Activated CD8-positive, alpha-beta T cell treated with anti-CD3 and anti-CD28 coated beads for 36 hours (primary cell): ENCODE measurements around the gene LRFN2. TPM values are rescaled to one million over a fixed set of nuclear protein-coding genes. Genes with fewer than 3 reads are reported as not detected.

Experiments
- ATAC-seq: fragments of 200-7000 bp; cut with Tn5 transposase; one replicate; pipeline ENCODE4 v1.10.0; 2021; ENCODE audit warnings: mild to moderate bottlenecking, moderate library complexity
- CTCF ChIA-PET: fragments of 350-600 bp; sonication (Branson Sonifier 250); formaldehyde crosslinking; loops from one replicate; lab custom pipeline; 2021; ENCODE audit warnings: antibody characterized with exemption; lab: Charles Lee
- POLR2A ChIA-PET: fragments of 350-600 bp; sonication (Branson Sonifier 250); formaldehyde crosslinking; loops from one replicate; lab custom pipeline; 2021; ENCODE audit warnings: antibody characterized with exemption; lab: Charles Lee
- DNase-seq: peaks from one replicate; pipeline ENCODE4 v3.0.0-alpha.2; 2020
- H3K27ac Mint-ChIP-seq: one replicate; pipeline ENCODE4 v1.8.0; 2021; ENCODE audit warnings: mild to moderate bottlenecking, mixed read lengths
- H3K27me3 Mint-ChIP-seq: one replicate; pipeline ENCODE4 v1.8.0; 2021; ENCODE audit warnings: mixed read lengths
- H3K36me3 Mint-ChIP-seq: one replicate; pipeline ENCODE4 v1.8.0; 2021; ENCODE audit warnings: low read depth, mixed read lengths
- H3K4me1 Mint-ChIP-seq: one replicate; pipeline ENCODE4 v1.8.0; 2021; ENCODE audit warnings: low read depth, mixed read lengths
- H3K4me3 Mint-ChIP-seq: one replicate; pipeline ENCODE4 v1.8.0; 2021; ENCODE audit warnings: mild to moderate bottlenecking, moderate library complexity, mixed read lengths
- H3K9me3 Mint-ChIP-seq: one replicate; pipeline ENCODE4 v1.8.0; 2021; ENCODE audit warnings: mixed read lengths
- CTCF ChIP-seq: fragments of 200-600 bp; IDR thresholded peaks from one replicate; pipeline ENCODE4 v1.8.0; 2022; ENCODE audit warnings: antibody characterized with exemption, mild to moderate bottlenecking
- intact Hi-C: fragments of 100-400 bp; cut with micrococcal nuclease; formaldehyde crosslinking; loops from one replicate; pipeline ENCODE4 v1.10.0; 2022
- total RNA-seq, 2 experiments: library from RNA; stranded (reverse); gene quantifications; one replicate each; pipeline ENCODE4 v1.2.3, GENCODE V29; 2021

LRFN2 gene
- total RNA-seq, 2 experiments from 2014 or later: not detected

GRCh38 chr6:40524797-40525585 is 62.2 kb downstream of the LRFN2 start:
- Mint-ChIP-seq H3K4me3 (no peak overlapping the region), H3K36me3 (no peaks in the 10 kb centered on the region), H3K27ac (no peak overlapping the region), H3K27me3 (peaks cover 2% of the 10 kb centered on the region), H3K9me3 (no peaks in the 10 kb centered on the region), H3K4me1 (no peaks in the 10 kb centered on the region)
- ChIA-PET CTCF (no interaction called here), POLR2A (no interaction called here)
- intact Hi-C loops: no loop called here
- no peak for DNase-seq
- no peak for TF ChIP-seq CTCF
- ATAC-seq: no peak

- ATAC-seq (no peak), DNase-seq (no peak)
- H3K27ac Mint-ChIP-seq: no peak overlapping the region
- no peak overlapping the region for H3K4me3 Mint-ChIP-seq
- no peaks in the 10 kb centered on the region for H3K4me1 Mint-ChIP-seq
- no peaks in the 10 kb centered on the region for H3K36me3 Mint-ChIP-seq
- H3K27me3 Mint-ChIP-seq: peaks cover 4% of the 10 kb centered on the region
- CTCF ChIA-PET: no interaction called here
- H3K9me3 Mint-ChIP-seq: no peaks in the 10 kb centered on the region
- POLR2A ChIA-PET: no interaction called here
- no peak for TF ChIP-seq CTCF
- intact Hi-C loops: no loop called here
These were observed 63.5 kb downstream of the LRFN2 start for GRCh38 chr6:40523505-40524172.

GRCh38 chr6:40521496-40521895 is 65.7 kb downstream of the LRFN2 start:
- intact Hi-C loops: no loop called here
- no peak overlapping the region for H3K4me3 Mint-ChIP-seq
- peaks cover 4% of the 10 kb centered on the region for H3K27me3 Mint-ChIP-seq
- H3K36me3 Mint-ChIP-seq: no peaks in the 10 kb centered on the region
- ChIA-PET POLR2A (no interaction called here), CTCF (no interaction called here)
- no peak overlapping the region for H3K27ac Mint-ChIP-seq
- no peaks in the 10 kb centered on the region for H3K4me1 Mint-ChIP-seq
- H3K9me3 Mint-ChIP-seq: no peaks in the 10 kb centered on the region
- DNase-seq (no peak), ATAC-seq (no peak)
- TF ChIP-seq CTCF: no peak

GRCh38 chr6:40520678-40521077 is 66.5 kb downstream of the LRFN2 start:
- DNase-seq (no peak), ATAC-seq (no peak)
- Mint-ChIP-seq H3K27ac (no peak overlapping the region), H3K36me3 (no peaks in the 10 kb centered on the region), H3K4me3 (no peak overlapping the region), H3K4me1 (no peaks in the 10 kb centered on the region), H3K9me3 (no peaks in the 10 kb centered on the region), H3K27me3 (peaks cover 4% of the 10 kb centered on the region)
- intact Hi-C loops: no loop called here
- TF ChIP-seq CTCF: no peak
- ChIA-PET CTCF (no interaction called here), POLR2A (no interaction called here)

- DNase-seq: no peak
- intact Hi-C loops: no loop called here
- CTCF ChIA-PET: no interaction called here
These were observed 67.1 kb downstream of the LRFN2 start for GRCh38 chr6:40520084-40520483.

More at GRCh38 chr6:40520084-40520483, 67.1 kb downstream of the LRFN2 start:
- no peak for ATAC-seq
- H3K27me3 Mint-ChIP-seq: peaks cover 4% of the 10 kb centered on the region
- POLR2A ChIA-PET: no interaction called here
- no peak overlapping the region for H3K27ac Mint-ChIP-seq
- H3K36me3 Mint-ChIP-seq: no peaks in the 10 kb centered on the region
- H3K9me3 Mint-ChIP-seq: no peaks in the 10 kb centered on the region
- no peak for TF ChIP-seq CTCF
- H3K4me1 Mint-ChIP-seq: no peaks in the 10 kb centered on the region
- H3K4me3 Mint-ChIP-seq: no peak overlapping the region
